Subcutaneous abdominal adipose tissue (tissue), 5 donors: ENCODE data around the gene CAPN15.
A peak's percentile ranks its signal among the peaks of the same experiment; 100 is the strongest.
"Not testable (repeated sequence)": the region's sequence is repeated elsewhere in the genome, so short reads cannot be mapped to it uniquely, and the experiment has no call there.

Experiments
- H3K27ac ChIP-seq: one replicate; pipeline ENCODE4 v1.7.0; 2013; ENCODE audit warnings: low read depth, mild to moderate bottlenecking, inconsistent platforms, low read length, moderate library complexity
- H3K27me3 ChIP-seq, 5 donors: one replicate each; pipeline ENCODE4 v1.7.0; 2013; ENCODE audit warnings: low read length in 5 of 5, inconsistent platforms in 1 of 5; ENCODE audit not compliant: control insufficient read depth in 5 of 5, insufficient read depth in 4 of 5
- H3K36me3 ChIP-seq, 5 donors: one replicate each; pipeline ENCODE4 v1.7.0; 2013; ENCODE audit warnings: low read length in 5 of 5; ENCODE audit not compliant: control insufficient read depth in 5 of 5, insufficient read depth in 5 of 5
- H3K4me1 ChIP-seq, 5 donors: one replicate each; pipeline ENCODE4 v1.7.0; 2013; ENCODE audit warnings: low read length in 5 of 5, mild to moderate bottlenecking in 3 of 5, moderate library complexity in 1 of 5; ENCODE audit not compliant: control insufficient read depth in 5 of 5, insufficient read depth in 5 of 5
- H3K4me3 ChIP-seq, 5 donors: one replicate each; pipeline ENCODE4 v1.7.0; 2013; ENCODE audit warnings: low read length in 5 of 5, low read depth in 1 of 5
- H3K9ac ChIP-seq, 5 donors: one replicate each; pipeline ENCODE4 v1.7.0; 2013; ENCODE audit warnings: low read length in 5 of 5, mild to moderate bottlenecking in 4 of 5, moderate library complexity in 3 of 5
- H3K9me3 ChIP-seq, 5 donors: one replicate each; pipeline ENCODE4 v1.7.0; 2013; ENCODE audit warnings: low read length in 5 of 5; ENCODE audit not compliant: control insufficient read depth in 5 of 5
- donor health status: healthy.
- donor health status: healthy.
- donor health status: healthy.
- donor health status: healthy.
- donor health status: healthy.

CAPN15 gene

DNA sequence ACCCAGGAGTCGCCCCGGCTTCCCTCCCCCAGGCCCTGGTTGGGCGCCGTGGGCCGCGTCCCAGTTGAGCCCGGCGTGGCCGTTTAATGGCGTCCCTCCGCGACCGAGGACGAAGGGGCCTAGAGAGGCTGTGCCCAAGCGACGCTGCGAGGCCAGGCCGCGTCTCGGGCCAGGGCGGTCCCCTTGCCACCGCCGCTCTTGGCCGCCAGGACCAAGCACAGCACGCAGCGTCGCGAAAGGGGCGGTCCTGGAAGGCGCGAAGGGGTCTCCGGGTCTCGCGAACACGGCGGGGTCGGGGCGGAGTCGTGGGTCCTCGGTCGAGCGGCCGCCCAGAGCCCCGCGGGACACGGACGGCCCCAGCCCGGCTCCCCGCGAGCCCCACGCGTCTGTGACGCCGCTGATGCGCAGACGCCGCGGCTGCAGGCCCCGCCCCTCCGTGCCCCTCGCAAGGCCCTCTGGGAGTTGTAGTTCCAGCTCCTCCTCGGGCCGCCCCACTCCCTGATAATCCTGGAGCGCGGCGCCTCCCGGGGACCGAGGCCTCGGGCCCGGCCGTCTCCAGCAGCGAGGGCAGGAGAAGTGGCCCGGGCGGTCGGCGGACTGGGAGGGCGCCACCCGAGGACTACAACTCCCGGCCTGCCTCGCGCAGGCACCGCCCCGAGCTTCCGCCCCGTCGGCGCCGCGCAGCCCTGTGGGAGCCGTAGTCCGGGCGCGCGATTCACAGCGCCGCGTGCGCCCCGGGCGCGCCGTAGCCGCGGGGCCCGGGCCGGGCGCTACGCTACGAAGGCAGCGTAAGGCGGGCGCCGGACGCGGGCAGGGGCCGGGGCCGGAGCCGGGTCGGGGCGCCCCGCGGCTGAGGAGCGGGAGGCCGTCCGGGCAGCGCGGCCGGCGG, at the start of gene CAPN15:
TSS of gene CAPN15 (plus strand) at position 698 of the 889 bp plus-strand sequence. CDS start 19,127 bp downstream, outside the sequence.
- Histone ChIP-seq H3K9ac (peak within 1 kb of the TSS; percentile 71 to 96 (median 92)), H3K4me3 (peak within 1 kb of the TSS; percentile 73 to 85 (median 79)), H3K27me3 (no peaks in the 10 kb centered on the region), H3K4me1 (peaks cover 19 to 54% (median 43%) of the 10 kb centered on the region in 5 donors), H3K9me3 (no peaks in the 10 kb centered on the region), H3K36me3 (peaks cover 0 to 4% (median 0%) of the 10 kb centered on the region in 5 donors), H3K27ac (peak within 1 kb of the TSS; percentile 92)

- not testable (repeated sequence) for H3K27ac ChIP-seq, H3K9ac ChIP-seq, H3K27me3 ChIP-seq, H3K4me1 ChIP-seq, H3K9me3 ChIP-seq, H3K4me3 ChIP-seq
- peaks cover 0 to 27% (median 12%) of the 10 kb centered on the region in 5 donors for H3K36me3 ChIP-seq
Observed at GRCh38 chr16:478287-478686, 49.2 kb upstream of the CAPN15 start.

DNA sequence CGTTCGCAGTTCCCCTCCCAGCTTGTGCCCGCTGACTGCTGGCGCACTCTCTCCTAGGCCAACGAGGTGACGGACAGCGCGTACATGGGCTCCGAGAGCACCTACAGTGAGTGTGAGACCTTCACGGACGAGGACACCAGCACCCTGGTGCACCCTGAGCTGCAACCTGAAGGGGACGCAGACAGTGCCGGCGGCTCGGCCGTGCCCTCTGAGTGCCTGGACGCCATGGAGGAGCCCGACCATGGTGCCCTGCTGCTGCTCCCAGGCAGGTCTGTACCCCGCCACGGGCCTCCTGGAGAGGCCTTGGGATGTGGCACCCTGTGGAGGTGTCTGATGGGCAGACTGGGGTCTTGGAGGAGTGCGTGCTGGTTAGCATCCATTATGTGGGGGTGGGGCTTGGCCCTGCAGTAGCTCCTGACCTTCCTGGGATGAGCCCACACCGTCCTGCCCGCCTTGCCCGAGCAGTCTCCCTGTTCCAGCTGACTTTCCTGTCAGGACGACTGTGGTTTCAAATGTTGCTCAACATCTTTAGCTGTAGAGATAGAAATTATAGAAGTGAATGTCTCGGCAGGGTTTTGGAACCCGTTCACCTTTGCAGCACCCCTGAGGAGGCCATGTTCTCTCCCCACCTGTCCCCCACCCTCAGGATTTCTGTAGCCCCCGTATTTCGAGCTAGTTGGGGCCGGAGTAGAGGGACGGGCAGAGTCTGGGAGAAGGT, 44.9 kb upstream of the CAPN15 start:
- peaks cover 0 to 22% (median 8%) of the 10 kb centered on the region in 5 donors for H3K36me3 ChIP-seq
- no peak overlapping the region for H3K27ac ChIP-seq
- H3K9ac ChIP-seq, result no peak overlapping the region
- no peaks in the 10 kb centered on the region for H3K27me3 ChIP-seq
- H3K4me1 ChIP-seq, result peaks cover 0 to under 1% (median 0%) of the 10 kb centered on the region in 5 donors
- no peaks in the 10 kb centered on the region for H3K9me3 ChIP-seq
- H3K4me3 ChIP-seq, result no peak overlapping the region

DNA sequence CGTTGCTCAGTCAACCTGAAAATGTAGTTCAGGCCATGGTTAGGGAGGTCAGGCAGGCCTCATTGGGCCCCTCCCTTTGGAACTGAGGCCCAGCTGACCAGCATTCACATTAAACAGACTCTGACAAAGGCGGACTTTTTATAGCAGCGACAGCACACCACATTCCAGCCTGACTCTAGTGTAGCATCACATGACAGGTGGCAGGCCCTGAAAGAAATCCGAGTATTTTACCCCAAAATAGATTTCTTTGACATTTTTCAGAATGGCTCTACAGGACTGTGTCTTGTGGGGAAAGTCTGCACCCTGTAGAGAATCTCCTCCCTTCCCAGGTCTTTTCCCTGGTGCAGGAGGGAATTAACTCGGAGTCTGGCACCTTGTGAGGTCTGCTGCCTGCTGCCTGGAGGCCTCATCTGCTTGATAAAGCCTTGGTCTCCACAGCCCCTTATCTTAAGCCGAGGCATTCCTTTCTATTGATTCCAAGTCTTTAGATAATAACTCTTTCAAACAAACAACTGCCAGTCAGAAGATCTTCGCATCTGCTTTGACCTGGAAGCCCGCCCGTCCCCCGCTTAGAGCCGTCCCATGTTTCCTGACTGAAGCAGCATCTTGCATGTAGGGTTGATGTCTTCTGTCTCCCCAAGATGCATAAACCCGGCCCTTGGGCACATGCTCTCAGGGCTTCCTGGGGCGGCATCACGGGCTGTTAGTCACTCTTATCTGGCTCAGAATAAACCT, 44.0 kb upstream of the CAPN15 start:
- Histone ChIP-seq H3K9me3 (no peaks in the 10 kb centered on the region), H3K27ac (no peak overlapping the region), H3K4me3 (no peak overlapping the region), H3K4me1 (no peaks in the 10 kb centered on the region), H3K36me3 (peaks cover 0 to 22% (median 8%) of the 10 kb centered on the region in 5 donors), H3K9ac (no peak overlapping the region), H3K27me3 (no peaks in the 10 kb centered on the region)

DNA sequence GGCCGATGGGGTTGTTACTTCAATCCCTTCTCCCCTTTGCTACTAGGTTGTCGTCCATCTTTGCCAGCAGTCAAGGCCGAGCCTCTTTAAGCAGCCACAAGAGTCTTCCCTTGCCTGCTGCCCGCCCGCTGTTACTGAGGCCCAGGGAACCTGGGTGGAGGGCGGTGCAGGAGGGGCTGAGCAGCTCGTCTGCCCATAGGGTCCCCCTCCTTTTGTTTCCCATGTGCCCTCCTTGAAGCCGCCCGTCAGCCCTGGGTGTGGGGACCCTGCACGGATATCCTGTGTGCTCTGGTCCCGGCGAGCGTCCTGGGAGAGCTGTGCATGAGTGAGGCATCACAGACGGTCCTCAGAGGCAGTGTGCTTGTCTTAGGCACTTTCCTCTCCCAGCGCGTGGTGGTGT, 37.9 kb upstream of the CAPN15 start:
- peaks cover 0 to 41% (median 30%) of the 10 kb centered on the region in 5 donors for H3K36me3 ChIP-seq
- peaks cover 0 to 1% (median 0%) of the 10 kb centered on the region in 5 donors for H3K4me1 ChIP-seq

GRCh38 chr16:490768-491167, 36.7 kb upstream of the CAPN15 start:
- no peaks in the 10 kb centered on the region for H3K27me3 ChIP-seq
- H3K27ac ChIP-seq, result no peak overlapping the region
- H3K4me3 ChIP-seq, result no peak overlapping the region
- no peak overlapping the region for H3K9ac ChIP-seq
- peaks cover 0 to 3% (median 0%) of the 10 kb centered on the region in 5 donors for H3K4me1 ChIP-seq
- no peaks in the 10 kb centered on the region for H3K9me3 ChIP-seq
- peaks cover 0 to 39% (median 28%) of the 10 kb centered on the region in 5 donors for H3K36me3 ChIP-seq

More for the DNA sequence above, 37.9 kb upstream of the CAPN15 start:
- H3K27me3 ChIP-seq, result no peaks in the 10 kb centered on the region
- no peak overlapping the region for H3K27ac ChIP-seq
- H3K9me3 ChIP-seq, result no peaks in the 10 kb centered on the region
- H3K4me3 ChIP-seq, result no peak overlapping the region
- H3K9ac ChIP-seq, result no peak overlapping the region

DNA sequence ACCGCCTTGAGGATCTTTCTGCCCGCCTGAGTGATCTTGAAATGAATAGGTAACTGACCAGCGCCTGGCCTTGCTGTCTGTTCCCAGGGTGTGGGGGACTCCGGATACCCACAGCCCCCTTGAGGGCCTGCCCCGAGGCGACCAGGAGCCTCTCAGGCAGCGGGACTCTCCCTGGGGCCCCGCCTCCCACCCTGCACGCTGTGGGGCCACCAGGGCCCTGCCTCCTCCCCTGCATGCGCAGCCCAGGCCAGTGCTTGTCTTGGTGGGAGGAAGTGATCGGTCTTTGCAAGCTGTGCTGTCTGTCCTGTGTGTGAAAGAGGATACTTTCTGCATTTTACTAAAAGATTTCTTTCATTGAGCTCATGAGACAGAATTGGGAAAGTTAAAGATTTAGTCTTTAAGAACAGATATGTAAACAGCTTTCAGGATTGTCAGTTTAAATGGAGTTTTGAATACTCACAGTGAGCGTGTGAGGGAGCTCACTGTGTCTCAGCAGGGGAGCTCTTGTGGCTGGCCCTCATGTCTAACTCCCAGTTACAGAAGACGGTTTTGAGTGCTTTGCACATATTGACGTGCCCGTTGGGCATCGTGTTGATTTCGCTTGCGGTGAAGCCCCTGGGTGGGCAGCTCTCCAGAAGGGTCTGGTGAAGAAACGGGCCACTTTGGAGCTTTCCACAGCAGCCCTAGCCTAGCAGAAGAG, 36.1 kb upstream of the CAPN15 start:
- no peaks in the 10 kb centered on the region for H3K27me3 ChIP-seq
- no peak overlapping the region for H3K27ac ChIP-seq
- H3K36me3 ChIP-seq, result peaks cover 0 to 39% (median 30%) of the 10 kb centered on the region in 5 donors

DNA sequence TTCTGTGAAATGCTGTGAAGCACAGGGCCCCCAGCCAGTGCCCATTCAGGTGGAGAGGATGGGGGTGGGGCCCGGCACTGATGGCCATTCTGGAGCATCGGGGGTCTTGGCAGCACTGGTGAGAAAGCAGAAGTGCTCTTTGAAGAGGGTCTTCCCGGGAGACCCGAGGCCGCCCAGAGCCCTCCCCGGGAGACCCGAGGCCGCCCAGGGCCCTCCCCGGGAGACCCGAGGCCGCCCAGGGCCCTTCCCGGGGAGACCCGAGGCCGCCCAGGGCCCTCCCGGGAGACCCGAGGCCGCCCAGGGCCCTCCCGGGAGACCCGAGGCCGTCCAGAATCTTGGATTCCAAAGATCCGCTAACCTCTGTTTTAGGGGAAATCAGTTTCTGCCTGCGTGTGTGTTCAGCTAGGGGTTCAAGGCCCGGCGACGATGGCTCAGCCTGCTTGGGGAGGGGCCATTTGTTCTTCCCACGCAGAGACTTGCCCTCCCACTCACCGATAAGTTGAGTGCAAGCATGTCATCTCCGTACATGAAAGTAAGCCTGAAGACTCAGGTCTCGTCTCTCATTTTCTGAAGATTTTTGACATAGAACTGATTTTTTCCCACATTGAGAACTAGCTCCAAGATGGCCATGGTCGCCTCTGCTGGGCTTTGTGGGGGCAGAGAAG, 35.2 kb upstream of the CAPN15 start:
- H3K4me1 ChIP-seq, result peaks cover 0 to 3% (median 0%) of the 10 kb centered on the region in 5 donors
- peaks cover 0 to 45% (median 33%) of the 10 kb centered on the region in 5 donors for H3K36me3 ChIP-seq
- H3K27ac ChIP-seq, result no peak overlapping the region
- H3K27me3 ChIP-seq, result no peaks in the 10 kb centered on the region
- no peaks in the 10 kb centered on the region for H3K9me3 ChIP-seq
- H3K9ac ChIP-seq, result no peak overlapping the region
- no peak overlapping the region for H3K4me3 ChIP-seq

More for the DNA sequence above, 36.1 kb upstream of the CAPN15 start:
- no peak overlapping the region for H3K9ac ChIP-seq
- no peak overlapping the region for H3K4me3 ChIP-seq
- H3K4me1 ChIP-seq, result peaks cover 0 to 3% (median 0%) of the 10 kb centered on the region in 5 donors
- H3K9me3 ChIP-seq, result no peaks in the 10 kb centered on the region

GRCh38 chr16:494676-495075, 32.8 kb upstream of the CAPN15 start:
- not testable (repeated sequence) for H3K27me3 ChIP-seq, H3K9ac ChIP-seq, H3K4me1 ChIP-seq, H3K27ac ChIP-seq, H3K9me3 ChIP-seq, H3K4me3 ChIP-seq
- H3K36me3 ChIP-seq, result peaks cover 0 to 47% (median 26%) of the 10 kb centered on the region in 5 donors
